NCI-H187 (cell line): ENCODE data around the gene FUT3.
"Not testable (repeated sequence)": the region's sequence is repeated elsewhere in the genome, so short reads cannot be mapped to it uniquely, and the experiment has no call there.

Experiments
- DNase-seq, 2 experiments: peaks; one replicate each; lab custom pipeline; 2025; lab: John Stamatoyannopoulos, UW

FUT3 gene

GRCh38 chr19:5882421-5882968 lies 31.2 kb upstream of the FUT3 start:
- DNase-seq, result no peak

- DNase-seq, result no peak
Observed at GRCh38 chr19:5881543-5882299, 30.5 kb upstream of the FUT3 start.

GRCh38 chr19:5880604-5881078 lies 29.4 kb upstream of the FUT3 start:
- DNase-seq, result no peak

- no peak for DNase-seq
Observed at GRCh38 chr19:5880196-5880595, 28.9 kb upstream of the FUT3 start.

GRCh38 chr19:5877882-5878281 lies 26.6 kb upstream of the FUT3 start:
- DNase-seq, result no peak

- no peak for DNase-seq
Observed at GRCh38 chr19:5877427-5877826, 26.2 kb upstream of the FUT3 start.

GRCh38 chr19:5874496-5874895 lies 23.2 kb upstream of the FUT3 start:
- DNase-seq, result not testable (repeated sequence)

GRCh38 chr19:5873617-5874199 lies 22.5 kb upstream of the FUT3 start:
- DNase-seq, result no peak

- no peak for DNase-seq
Observed at GRCh38 chr19:5870986-5871394, 19.7 kb upstream of the FUT3 start.

GRCh38 chr19:5867201-5868136 lies 16.2 kb upstream of the FUT3 start:
- DNase-seq, result no peak

GRCh38 chr19:5865772-5866171 lies 14.5 kb upstream of the FUT3 start:
- DNase-seq, result no peak

GRCh38 chr19:5864725-5865486 lies 13.7 kb upstream of the FUT3 start:
- no peak for DNase-seq

GRCh38 chr19:5864013-5864720 lies 12.9 kb upstream of the FUT3 start:
- DNase-seq, result no peak

- DNase-seq, result no peak
Observed at GRCh38 chr19:5863030-5863665, 11.9 kb upstream of the FUT3 start.

GRCh38 chr19:5857203-5858081 lies 6.2 kb upstream of the FUT3 start:
- no peak for DNase-seq

GRCh38 chr19:5855151-5855550 lies 3.9 kb upstream of the FUT3 start:
- DNase-seq, result not testable (repeated sequence)

- DNase-seq, result not testable (repeated sequence)
Observed at GRCh38 chr19:5854121-5854520, 2.9 kb upstream of the FUT3 start.

GRCh38 chr19:5850743-5851293 lies 431 bp downstream of the FUT3 start:
- DNase-seq, result no peak

- no peak for DNase-seq
Observed at GRCh38 chr19:5850189-5850588, 1.1 kb downstream of the FUT3 start.
